HG03378 (cell line): ENCODE measurements around the gene NOTCH1.

ENCODE experiments used
- ATAC-seq: cut with Tn5 transposase; IDR thresholded peaks from one replicate; pipeline ENCODE4 v1.9.1; 2021; ENCODE audit warnings: mild to moderate bottlenecking, moderate library complexity; ENCODE audit not compliant: unreplicated experiment

The NOTCH1 gene

GRCh38 chr9:136519263-136520052 lies 26.4 kb downstream of the NOTCH1 start:
- no peak for ATAC-seq

- ATAC-seq: no peak
These were observed 27.2 kb downstream of the NOTCH1 start for GRCh38 chr9:136518623-136519022.

- ATAC-seq: no peak
These were observed 27.9 kb downstream of the NOTCH1 start for GRCh38 chr9:136517950-136518349.

- ATAC-seq: no peak
These were observed 28.7 kb downstream of the NOTCH1 start for GRCh38 chr9:136517012-136517743.

GRCh38 chr9:136516191-136516654 lies 29.6 kb downstream of the NOTCH1 start:
- ATAC-seq: no peak

- no peak for ATAC-seq
These were observed 30.6 kb downstream of the NOTCH1 start for GRCh38 chr9:136515276-136515675.

GRCh38 chr9:136514022-136514714 lies 31.7 kb downstream of the NOTCH1 start:
- no peak for ATAC-seq

GRCh38 chr9:136513191-136513590 lies 32.7 kb downstream of the NOTCH1 start:
- ATAC-seq: no peak

- ATAC-seq: no peak
These were observed 33.2 kb downstream of the NOTCH1 start for GRCh38 chr9:136512651-136513071.

- ATAC-seq: no peak
These were observed 33.9 kb downstream of the NOTCH1 start for GRCh38 chr9:136511670-136512592.

GRCh38 chr9:136511144-136511669 lies 34.6 kb downstream of the NOTCH1 start:
- no peak for ATAC-seq

- ATAC-seq: no peak
These were observed 35.3 kb downstream of the NOTCH1 start for GRCh38 chr9:136510561-136510960.

- no peak for ATAC-seq
These were observed 36.3 kb downstream of the NOTCH1 start for GRCh38 chr9:136509549-136509948.

- ATAC-seq: no peak
These were observed 36.9 kb downstream of the NOTCH1 start for GRCh38 chr9:136508729-136509500.

- ATAC-seq: no peak
These were observed 37.9 kb downstream of the NOTCH1 start for GRCh38 chr9:136507992-136508375.

GRCh38 chr9:136507221-136507991 lies 38.4 kb downstream of the NOTCH1 start:
- ATAC-seq: no peak

- no peak for ATAC-seq
These were observed 39.4 kb downstream of the NOTCH1 start for GRCh38 chr9:136506425-136506824.
